Activated T-cell treated with anti-CD3 and anti-CD28 coated beads, Interleukin-2, amount 50 U/mL, for 48 hours (primary cell): ENCODE measurements around the gene BPTF.
"Not testable (repeated sequence)": the region's sequence is repeated elsewhere in the genome, so short reads cannot be mapped to it uniquely, and the experiment has no call there.

Experiments used
- DNase-seq, 2 experiments: peaks; one replicate each; pipeline ENCODE4 v3.0.0-alpha.2; 2020

BPTF gene

DNA sequence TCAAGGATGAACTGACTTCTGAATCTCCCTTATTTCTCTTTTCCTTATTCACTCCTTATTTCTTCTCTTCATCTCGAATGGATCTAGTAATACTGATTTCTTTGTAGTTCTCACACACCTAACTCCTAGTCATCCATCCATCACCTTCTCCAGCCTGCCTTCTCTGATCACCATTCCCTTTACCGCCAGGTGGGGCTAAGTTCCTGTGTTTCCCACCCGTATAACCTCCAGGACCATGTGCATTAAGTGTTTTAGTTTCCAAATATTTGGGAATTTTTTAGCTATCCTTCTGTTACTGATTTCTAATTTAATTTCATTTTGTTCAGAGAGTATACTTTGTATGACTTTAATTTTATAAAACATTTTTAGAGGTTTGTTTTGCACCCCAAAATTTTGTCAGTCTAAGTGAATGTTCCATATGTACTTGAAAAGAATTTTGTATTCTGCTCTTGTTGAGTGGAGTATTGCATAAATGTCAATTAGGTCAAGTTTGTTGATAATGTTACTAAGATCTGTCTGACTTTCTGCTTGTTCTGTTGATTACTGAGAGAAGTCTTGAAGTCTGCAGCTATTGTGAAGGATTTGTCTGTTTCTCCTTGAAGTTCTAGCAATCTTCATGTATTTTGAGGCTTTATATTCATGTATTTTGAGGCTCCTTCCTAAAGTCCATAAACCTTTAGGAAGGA is 8.8 kb downstream of the BPTF start:
- DNase-seq: peak in 1 of 2 experiments; percentile 15

DNA sequence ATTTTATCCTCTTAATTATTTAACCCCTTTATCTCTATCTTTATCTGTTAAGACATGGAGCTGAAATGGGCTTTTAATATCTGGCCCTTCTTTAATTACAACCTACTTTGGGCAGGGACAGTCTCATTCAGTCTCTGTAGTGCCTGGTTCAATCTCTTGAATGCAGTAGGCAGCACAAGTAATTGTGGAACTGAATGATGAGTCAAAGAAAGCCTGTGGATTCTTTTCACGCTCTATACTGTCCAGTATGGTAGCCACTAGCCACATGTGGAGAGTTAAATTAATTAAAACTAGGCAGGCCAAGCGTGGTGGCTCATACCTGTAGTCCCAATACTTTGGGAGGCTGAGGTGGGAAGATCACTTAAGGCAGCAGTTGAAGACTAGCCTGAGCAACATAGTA is 9.3 kb downstream of the BPTF start:
- DNase-seq: no peak

DNA sequence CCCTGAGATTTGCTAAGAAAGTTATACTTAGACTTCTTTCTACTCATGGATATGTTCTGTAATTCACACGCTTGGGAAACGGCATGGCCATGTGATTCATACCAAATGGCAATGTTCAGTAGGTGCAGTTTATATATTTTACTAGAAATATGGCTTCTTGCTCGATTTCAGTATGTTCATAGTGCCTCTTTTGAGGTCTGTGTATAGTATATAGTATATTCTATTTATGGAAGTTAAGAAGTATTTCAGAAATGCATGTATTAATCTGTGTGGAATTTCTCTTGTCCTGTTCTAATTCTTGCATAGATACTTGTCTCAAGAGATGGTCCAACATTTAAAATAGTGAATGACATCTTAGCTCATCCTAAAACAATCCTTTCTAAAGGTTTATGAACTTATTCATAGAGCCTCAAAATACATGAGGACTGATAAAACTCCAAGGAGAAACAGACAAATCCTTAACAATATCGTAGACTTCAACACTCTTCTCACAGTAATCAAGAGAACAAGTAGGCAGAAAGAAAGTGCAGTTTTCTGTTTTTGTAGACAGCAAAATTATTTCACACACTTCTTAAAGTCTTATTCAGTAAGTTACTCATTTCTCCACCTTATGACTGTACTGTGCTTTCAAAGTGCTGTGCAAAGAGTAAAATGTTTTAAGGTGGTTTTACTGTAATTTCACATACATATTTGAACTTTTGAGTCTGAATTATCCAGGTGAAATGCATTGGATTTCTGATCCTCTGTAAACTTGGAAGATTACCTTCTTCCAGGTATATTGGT is 11.1 kb downstream of the BPTF start:
- no peak for DNase-seq

DNA sequence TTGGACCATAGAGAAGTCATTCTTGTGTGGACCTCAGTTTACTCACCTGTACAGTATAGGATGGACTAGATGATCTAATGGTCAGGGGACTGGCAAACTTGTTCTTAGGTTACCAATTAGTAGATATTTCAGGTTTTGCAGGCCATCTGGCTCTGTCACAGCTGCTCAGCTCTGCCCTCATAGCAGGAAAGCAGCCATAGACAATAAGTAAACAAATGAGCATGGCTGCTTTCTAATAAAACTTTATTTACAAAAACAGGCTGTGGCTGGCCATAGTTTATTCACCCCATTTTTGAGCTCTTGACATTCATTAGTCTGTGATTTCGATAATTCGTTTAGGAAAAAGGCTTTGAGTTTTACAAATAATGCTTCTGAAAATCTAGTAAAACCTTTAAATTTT is 12.7 kb downstream of the BPTF start:
- DNase-seq: no peak

DNA sequence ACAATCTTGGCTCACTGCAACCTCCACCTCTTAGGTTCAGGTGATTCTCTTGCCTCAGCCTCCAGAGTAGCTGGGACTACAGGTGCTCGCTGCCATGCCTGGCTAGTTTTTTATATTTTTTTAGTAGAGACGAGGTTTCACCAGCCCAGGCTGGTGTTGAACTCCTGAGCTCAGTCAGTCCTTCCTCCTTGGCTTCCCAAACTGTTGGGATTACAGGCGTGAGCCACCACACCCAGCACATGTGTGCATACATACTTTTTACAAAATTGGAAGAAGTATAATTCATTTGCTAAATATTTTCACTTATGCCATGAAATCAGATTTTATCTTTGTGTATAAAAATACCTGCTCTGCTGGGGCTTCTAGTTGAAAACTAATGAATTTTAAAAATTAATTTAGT is 13.2 kb downstream of the BPTF start:
- peak in 1 of 2 experiments; percentile 7 for DNase-seq

DNA sequence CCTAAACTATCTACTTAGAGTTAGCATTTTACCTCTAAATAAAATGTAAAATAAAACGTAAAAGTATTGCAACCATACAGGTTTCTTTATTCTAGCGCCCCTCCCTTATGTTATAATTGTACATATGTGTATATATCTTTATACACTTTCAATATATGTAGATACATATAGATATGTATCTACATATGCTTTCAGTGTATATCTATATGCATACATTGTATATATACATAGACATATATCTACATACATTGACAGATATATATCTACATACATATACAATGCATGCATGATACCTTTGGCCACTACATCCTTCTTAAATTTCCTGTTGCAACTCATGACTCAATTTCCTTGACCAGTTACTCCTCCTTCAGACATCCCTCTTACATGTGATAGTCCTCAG is 16.7 kb downstream of the BPTF start:
- no peak for DNase-seq

DNA sequence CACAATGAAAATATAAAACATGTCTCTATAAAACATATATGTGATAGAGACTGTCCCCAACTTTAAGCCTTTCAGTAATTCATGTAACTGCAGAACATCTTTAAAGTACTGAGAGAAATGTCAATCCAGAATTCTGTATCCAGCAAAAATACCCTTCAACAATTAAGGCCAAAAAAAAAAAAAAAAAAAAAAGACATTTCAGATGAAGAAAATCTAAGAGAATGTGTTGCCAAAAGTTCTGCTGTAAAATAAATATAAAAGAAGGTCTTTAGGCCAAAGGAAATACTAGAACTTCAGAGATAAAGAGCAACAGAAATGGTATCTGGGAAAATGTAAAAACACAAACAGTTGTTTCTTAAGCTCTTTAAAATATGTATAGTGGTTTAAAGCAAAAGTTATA is 17.3 kb downstream of the BPTF start:
- no peak for DNase-seq

DNA sequence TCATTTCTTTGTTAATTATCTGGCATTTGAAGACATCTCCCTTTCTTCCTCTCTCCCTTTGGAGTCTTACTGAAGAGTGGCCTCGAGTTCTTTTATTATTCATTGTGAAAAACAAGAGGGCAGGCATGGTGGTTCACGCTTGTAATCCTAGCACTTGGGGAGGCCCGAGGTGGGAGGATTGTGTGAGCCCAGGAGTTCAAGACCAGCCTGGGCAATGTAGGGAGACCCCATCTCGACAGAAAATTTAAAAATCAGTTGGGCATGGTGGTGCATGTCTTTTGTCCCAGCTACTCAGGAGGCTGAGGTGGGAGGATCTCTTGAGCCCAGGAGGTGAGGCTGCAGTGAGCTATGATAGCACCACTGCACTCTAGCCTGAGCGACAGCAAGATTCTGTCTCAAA is 20.1 kb downstream of the BPTF start:
- DNase-seq: no peak

DNA sequence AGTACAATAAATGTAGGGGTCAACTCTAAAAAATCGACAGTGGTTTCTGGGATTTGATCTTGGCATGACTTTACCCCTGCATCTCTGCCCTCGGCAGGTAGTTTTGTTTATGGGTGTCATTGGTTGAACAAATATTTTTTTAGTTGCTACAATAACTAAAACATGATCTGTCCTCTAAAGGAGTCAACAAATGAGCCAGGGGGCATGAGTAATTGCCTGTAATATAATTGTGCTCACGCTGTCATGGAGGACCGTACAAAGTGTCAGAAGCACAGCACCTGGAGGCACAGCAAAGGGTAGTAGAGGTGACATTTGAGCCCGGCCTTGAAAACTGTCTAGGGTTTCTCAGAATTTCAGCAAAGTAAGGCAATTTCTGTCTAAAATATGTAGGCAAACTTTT is 22.9 kb downstream of the BPTF start:
- DNase-seq: not testable (repeated sequence)

DNA sequence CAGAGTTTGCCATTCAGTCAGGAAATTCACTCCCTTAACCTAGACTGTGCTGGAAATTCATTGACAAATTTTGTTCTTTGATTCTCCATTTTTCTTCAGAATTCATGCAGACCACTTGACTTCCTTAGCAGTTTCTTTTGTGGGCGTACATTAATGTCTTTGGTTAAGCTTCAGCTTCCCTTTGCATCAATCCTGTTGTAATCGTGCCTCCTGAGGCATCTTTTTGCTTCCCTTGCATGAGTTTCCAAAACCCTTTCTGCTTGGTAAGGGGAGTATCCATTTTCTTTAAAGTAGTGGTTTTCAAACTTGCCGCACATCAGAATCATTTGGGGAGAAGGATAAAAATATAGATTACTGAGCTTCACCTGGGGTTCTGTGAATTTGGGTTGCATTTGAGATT is 23.5 kb downstream of the BPTF start:
- not testable (repeated sequence) for DNase-seq

DNA sequence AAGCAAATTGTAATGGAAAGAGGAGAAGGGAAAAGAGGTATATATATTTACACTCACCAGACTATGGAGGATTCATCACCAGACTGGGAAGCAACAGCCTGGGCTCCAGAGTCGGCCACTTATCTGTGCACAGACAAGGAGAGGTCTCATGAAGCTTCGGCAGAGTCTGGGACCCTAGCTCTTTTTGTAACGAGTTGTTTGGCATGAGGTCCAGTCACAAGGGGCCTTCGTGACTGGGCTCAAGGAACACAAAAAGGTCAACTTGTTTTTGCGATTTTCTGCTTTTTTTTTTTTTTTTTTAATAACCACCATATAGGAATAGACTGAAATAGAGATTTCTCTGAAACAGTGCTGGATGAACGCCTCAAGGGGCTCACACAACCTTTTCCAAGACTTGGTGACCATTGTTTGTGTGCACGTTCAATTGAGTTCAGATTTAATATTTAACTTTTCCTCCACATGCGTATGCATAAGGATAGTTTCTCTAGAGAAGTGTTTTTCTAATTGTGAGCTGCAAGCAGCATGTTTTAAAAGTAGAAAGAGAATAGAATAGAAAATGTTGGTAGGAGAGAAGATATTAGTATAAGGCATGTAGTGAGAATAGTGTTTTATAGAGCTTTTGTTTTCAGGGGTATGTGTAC is 25.8 kb downstream of the BPTF start:
- no peak for DNase-seq

DNA sequence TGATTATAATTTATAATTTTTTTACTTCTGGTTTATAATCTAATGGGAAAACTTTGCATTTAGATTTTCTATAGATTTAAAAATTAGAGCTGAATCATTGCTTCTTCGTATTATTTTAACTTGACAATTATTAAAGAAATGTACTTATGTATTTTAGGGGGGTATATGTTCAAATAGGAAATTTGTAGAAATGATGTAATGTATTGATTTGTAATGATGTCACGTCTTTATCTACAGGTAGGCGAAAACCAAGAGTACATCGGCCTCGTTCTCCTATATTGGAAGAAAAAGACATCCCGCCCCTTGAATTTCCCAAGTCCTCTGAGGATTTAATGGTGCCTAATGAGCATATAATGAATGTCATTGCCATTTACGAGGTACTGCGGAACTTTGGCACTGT is 28.4 kb downstream of the BPTF start:
- no peak for DNase-seq

DNA sequence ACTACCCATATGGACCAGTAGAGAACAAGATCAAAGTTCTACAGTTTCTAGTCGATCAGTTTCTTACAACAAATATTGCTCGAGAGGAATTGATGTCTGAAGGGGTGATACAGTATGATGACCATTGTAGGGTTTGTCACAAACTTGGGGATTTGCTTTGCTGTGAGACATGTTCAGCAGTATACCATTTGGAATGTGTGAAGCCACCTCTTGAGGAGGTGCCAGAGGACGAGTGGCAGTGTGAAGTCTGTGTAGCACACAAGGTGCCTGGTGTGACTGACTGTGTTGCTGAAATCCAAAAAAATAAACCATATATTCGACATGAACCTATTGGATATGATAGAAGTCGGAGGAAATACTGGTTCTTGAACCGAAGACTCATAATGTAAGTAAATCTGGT is 29.1 kb downstream of the BPTF start:
- DNase-seq: no peak

DNA sequence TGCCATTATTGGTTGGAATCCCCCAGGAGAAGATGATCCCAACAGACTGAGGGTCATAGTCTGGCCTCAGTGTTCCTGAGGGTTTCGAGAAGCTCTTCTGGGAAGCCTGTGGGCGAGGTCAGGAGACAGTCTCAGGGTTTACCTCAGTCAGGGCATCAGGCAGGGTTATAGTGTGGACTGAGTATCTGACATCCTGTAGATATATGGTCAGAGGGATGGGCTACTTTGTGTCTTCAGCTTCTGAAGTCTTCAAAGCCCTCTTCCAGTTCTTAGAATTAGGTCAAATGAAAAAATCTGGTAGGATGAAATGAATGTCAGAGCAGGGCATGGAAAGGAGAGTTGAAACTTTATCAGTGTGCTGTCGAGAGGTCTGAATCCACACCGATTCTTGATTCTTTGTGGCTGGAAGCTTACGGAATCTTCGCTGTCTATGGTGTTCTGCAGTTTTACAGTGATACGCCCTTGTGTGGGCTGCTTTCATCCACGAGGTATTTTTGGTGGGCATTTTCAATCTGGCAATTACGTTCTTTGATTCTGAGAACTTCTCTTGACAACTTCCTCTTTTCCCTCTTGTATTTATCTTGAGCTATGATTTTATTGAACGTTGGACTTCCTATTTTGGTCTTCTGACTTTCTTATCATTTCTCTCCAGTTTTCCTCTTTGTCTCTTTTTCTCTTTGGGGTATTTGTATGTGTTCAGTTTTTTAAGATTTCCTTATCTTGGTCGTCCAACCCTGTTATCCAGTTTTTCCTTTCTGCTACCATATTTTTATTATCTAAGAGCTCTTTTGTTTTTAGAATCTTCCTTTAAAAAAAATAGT is 30.4 kb downstream of the BPTF start:
- DNase-seq: no peak

DNA sequence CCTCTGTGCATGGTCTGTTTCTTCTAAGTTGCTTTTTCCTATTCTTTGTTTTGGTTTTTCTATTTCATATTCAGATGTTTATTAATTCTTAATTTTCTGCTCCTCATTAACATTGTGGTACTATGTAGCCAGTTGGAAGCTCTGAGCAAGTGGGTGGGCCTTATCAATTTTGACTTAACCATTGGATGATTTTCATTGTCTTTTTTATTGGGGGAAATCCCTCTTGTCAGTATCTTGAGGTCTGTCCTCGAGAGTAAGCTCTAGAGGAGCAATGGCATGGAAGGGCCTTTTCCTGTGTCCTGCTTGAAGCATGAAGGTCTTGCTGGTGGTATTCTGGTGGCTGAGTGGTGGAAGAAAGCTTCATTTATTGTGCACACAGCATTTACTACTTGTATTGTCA is 31.1 kb downstream of the BPTF start:
- DNase-seq: not testable (repeated sequence)

DNA sequence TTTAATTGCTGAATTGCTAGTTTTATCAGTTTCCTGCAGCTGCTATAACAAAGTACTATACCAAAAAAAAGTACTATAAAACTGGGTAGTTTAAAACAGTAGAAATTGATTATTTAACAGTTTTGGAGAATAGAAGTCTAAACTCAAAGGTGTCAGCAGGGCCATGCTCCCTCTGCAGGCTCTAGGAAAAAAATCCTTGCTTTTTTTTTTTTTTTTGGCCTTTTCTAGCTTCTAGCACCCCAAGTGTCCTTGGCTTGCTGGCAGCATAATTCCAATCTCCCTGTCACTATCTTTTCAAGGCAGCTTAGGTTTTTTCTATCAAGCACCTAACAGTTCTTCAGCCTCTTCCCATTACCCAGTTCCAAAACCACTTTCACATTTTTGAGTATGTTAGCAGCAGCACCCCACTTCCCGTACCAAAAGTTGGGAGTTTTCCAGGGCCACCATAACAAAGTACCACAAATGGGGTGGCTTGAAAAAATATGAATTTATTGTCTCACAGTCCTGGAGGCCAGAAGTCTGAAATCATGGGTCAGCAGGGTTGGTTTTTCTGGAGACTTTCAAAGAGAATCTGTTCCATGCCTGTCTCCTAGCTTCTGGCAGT is 37.4 kb downstream of the BPTF start:
- DNase-seq: no peak

DNA sequence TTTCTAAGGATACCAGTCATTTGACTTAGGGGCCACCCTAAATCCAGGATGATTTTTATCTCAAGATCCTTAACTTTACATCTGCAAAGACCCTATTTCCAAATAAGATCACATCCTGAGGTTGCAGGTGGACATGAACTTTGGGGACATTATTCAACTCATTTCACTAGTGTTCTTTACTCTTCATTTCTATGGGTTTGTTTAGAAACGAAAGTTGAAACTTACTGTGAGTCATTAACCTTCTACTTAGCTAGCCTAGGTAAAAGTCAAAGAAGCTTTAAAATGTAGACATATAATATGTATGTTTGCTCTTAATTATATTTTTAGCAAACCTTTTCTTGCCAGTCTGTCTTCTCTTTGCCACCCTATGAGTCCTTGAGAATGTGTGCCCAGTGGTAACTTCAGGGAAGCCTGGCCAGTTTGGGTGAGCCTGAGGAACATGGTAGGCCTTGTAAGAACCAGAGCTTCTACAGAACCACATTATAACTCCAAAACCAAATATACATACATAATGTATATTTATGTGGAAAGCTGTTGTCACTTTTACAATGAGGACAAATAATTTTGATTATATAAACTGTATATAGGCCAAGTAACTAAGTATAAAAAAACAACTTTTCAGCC is 38.4 kb downstream of the BPTF start:
- DNase-seq: peak; percentile 30 to 37

DNA sequence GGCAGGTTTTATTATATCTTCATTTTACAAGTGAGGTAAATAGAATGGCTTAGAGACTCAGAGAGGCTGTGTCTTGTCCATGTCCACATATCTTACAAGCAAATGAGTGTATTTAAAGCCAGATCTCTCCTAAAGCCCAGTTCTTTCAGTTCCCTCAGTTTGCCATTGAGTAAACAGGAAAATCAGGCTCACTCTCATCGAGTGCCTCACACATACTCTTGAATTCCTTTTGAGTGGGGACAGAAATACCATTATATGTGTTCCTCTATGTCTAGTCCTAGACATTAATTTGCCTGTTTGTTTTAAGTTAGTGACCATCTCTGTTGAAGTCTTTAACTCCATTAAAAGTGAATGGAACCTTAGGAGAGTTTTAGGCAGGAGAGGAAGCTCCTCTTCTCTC is 40.1 kb downstream of the BPTF start:
- no peak for DNase-seq

DNA sequence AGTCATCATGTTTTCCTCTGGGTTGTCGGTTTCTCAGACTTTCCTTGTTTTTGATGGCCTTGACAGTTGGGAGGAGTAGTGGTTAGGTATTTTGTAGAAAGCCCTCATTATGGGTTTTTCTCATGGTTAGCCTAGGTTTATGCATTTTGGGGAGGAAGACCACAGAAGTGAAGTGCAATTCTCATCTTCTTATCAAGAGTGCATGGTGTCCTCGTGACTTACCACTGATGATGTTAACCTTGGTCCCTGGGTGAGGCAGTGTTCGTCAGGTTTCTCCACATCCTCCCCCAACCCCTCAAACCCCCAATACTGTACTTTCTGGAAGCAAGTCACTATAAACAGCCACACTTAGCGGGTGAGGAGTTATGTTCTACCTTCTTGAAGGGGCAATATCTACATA is 42.3 kb downstream of the BPTF start:
- DNase-seq: no peak

DNA sequence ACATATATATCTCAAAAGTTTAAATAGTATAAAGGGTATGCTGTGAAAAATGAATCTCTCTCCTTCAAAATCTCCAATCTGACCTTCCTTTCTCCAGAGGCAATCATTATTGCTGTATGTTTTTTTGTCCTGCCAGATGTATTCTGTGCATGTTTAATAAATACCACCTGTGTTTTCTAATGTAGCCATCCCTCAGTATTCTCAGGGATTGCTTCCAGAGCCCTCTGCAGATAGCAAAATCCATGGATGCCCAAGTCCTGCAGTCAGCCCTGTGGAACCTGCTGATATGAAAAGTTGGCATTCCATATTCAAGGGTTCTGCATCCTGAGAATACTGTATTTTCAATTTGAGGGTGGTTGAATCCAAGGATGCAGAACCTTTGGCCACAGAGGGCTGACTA is 42.9 kb downstream of the BPTF start:
- DNase-seq: no peak

DNA sequence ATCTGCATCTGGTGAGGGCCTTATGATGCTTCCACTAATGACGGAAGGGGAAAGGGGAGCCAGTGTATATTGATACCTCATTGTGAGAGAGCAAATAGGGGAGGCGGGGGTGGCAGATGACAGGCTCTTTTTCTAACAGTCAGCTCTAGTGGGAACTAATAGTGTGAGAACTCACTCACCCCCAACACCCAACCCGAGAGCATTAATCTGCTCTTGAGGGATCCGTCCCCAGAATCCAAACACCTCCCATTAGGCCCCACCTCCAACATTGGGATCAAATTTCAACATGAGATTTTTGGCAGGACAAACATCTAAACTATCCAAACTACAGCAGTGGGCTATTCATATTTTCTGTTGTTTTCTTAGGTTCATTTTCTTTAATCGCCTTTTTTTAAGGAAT is 54.4 kb downstream of the BPTF start:
- DNase-seq: no peak

DNA sequence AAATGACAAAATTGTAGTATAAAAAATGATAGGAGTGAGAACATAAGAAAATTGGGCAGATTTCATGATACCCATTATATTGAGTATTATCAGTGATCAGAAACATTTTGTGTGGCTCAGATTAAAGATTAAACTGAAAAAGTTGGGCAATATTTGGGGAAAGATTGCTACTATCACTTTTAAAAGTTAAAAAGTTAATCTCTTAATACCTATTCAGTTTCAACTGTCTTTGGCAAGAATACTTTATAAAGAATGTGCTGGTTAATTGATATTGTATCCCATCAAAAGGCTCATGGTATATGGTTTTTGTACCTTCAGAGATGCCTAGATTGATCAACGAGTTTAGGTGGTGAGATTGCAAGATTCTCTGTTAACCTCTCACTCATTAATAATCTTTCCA is 55.8 kb downstream of the BPTF start:
- DNase-seq: no peak
